Measurements from ENCODE around the gene APIP.
"Not testable (repeated sequence)": the region's sequence is repeated elsewhere in the genome, so short reads cannot be mapped to it uniquely, and the experiment has no call there.

APIP gene

GRCh38 chr11:34910817-34911216 is 5.4 kb downstream of the APIP start:
- Mint-ChIP-seq H3K4me3 (no peak overlapping the region), H3K36me3 (peaks cover 21 to 24% of the 10 kb centered on the region in 2 donors), H3K27ac (no peak overlapping the region), H3K27me3 (no peaks in the 10 kb centered on the region), H3K9me3 (peaks cover 0 to 6% of the 10 kb centered on the region in 2 donors), H3K4me1 (peaks cover 14 to 20% of the 10 kb centered on the region in 2 donors)
- ATAC-seq (replicated peaks) (peak; percentile 52 to 62), DNase-seq (no peak)

- no peak for DNase-seq
- no peaks in the 10 kb centered on the region for H3K27me3 Mint-ChIP-seq
Observed at GRCh38 chr11:34909955-34910354, 6.2 kb downstream of the APIP start.

GRCh38 chr11:34909415-34909814 is 6.8 kb downstream of the APIP start:
- Mint-ChIP-seq H3K27me3 (no peaks in the 10 kb centered on the region), H3K36me3 (peaks cover 26 to 30% of the 10 kb centered on the region in 2 donors), H3K27ac (no peak overlapping the region), H3K4me1 (peaks cover 7 to 12% of the 10 kb centered on the region in 2 donors), H3K9me3 (peaks cover 0 to 6% of the 10 kb centered on the region in 2 donors), H3K4me3 (no peak overlapping the region)
- DNase-seq (no peak), ATAC-seq (replicated peaks) (no peak)

More at GRCh38 chr11:34909955-34910354, 6.2 kb downstream of the APIP start:
- peak in 1 of 2 donors; percentile 36 for ATAC-seq (replicated peaks)
- H3K36me3 Mint-ChIP-seq: peaks cover 24 to 25% of the 10 kb centered on the region in 2 donors
- peaks cover 7 to 11% of the 10 kb centered on the region in 2 donors for H3K4me1 Mint-ChIP-seq
- H3K9me3 Mint-ChIP-seq: peaks cover 0 to 6% of the 10 kb centered on the region in 2 donors
- no peak overlapping the region for H3K4me3 Mint-ChIP-seq
- H3K27ac Mint-ChIP-seq: no peak overlapping the region

GRCh38 chr11:34907934-34908593 is 8.1 kb downstream of the APIP start:
- H3K9me3 Mint-ChIP-seq: peaks cover 0 to 3% of the 10 kb centered on the region in 2 donors
- H3K27ac Mint-ChIP-seq: no peak overlapping the region
- ATAC-seq (replicated peaks): no peak

GRCh38 chr11:34905666-34906065 is 10.5 kb downstream of the APIP start:
- Mint-ChIP-seq H3K9me3 (peaks cover 3 to 6% of the 10 kb centered on the region in 2 donors), H3K27me3 (no peaks in the 10 kb centered on the region), H3K4me1 (peaks cover 0 to 6% of the 10 kb centered on the region in 2 donors), H3K27ac (no peak overlapping the region), H3K4me3 (no peak overlapping the region), H3K36me3 (peaks cover 29 to 44% of the 10 kb centered on the region in 2 donors)
- no peak for ATAC-seq (replicated peaks)
- DNase-seq: no peak

More at GRCh38 chr11:34907934-34908593, 8.1 kb downstream of the APIP start:
- peaks cover 0 to 8% of the 10 kb centered on the region in 2 donors for H3K4me1 Mint-ChIP-seq
- H3K4me3 Mint-ChIP-seq: no peak overlapping the region
- no peak for DNase-seq
- peaks cover 25 to 29% of the 10 kb centered on the region in 2 donors for H3K36me3 Mint-ChIP-seq
- no peaks in the 10 kb centered on the region for H3K27me3 Mint-ChIP-seq

GRCh38 chr11:34904421-34904955 is 11.7 kb downstream of the APIP start:
- H3K27ac Mint-ChIP-seq: no peak overlapping the region
- no peaks in the 10 kb centered on the region for H3K27me3 Mint-ChIP-seq
- no peak overlapping the region for H3K4me3 Mint-ChIP-seq
- ATAC-seq (replicated peaks): no peak
- H3K9me3 Mint-ChIP-seq: peaks cover 8 to 11% of the 10 kb centered on the region in 2 donors
- peaks cover 0 to 6% of the 10 kb centered on the region in 2 donors for H3K4me1 Mint-ChIP-seq
- DNase-seq: no peak
- peaks cover 36 to 53% of the 10 kb centered on the region in 2 donors for H3K36me3 Mint-ChIP-seq

- no peak for ATAC-seq (replicated peaks)
- Mint-ChIP-seq H3K36me3 (peaks cover 45 to 66% of the 10 kb centered on the region in 2 donors), H3K9me3 (peaks cover 17 to 20% of the 10 kb centered on the region in 2 donors)
Observed at GRCh38 chr11:34899633-34900016, 16.6 kb downstream of the APIP start.

GRCh38 chr11:34898474-34898873 is 17.7 kb downstream of the APIP start:
- peaks cover 17 to 20% of the 10 kb centered on the region in 2 donors for H3K9me3 Mint-ChIP-seq
- H3K4me3 Mint-ChIP-seq: no peak overlapping the region
- peaks cover 39 to 58% of the 10 kb centered on the region in 2 donors for H3K36me3 Mint-ChIP-seq
- H3K27me3 Mint-ChIP-seq: no peaks in the 10 kb centered on the region
- no peaks in the 10 kb centered on the region for H3K4me1 Mint-ChIP-seq
- H3K27ac Mint-ChIP-seq: no peak overlapping the region
- ATAC-seq (replicated peaks): no peak
- DNase-seq: no peak

More at GRCh38 chr11:34899633-34900016, 16.6 kb downstream of the APIP start:
- H3K4me1 Mint-ChIP-seq: peaks cover 0 to 3% of the 10 kb centered on the region in 2 donors
- peak overlapping the region; percentile 77 for H3K27ac Mint-ChIP-seq
- no peak overlapping the region for H3K4me3 Mint-ChIP-seq
- DNase-seq: peak; percentile 8
- H3K27me3 Mint-ChIP-seq: no peaks in the 10 kb centered on the region

- Mint-ChIP-seq H3K4me3 (no peak overlapping the region), H3K9me3 (peaks cover 17 to 18% of the 10 kb centered on the region in 2 donors), H3K27ac (no peak overlapping the region), H3K4me1 (no peaks in the 10 kb centered on the region), H3K27me3 (no peaks in the 10 kb centered on the region), H3K36me3 (peaks cover 32 to 49% of the 10 kb centered on the region in 2 donors)
- ATAC-seq (replicated peaks): no peak
- no peak for DNase-seq
Observed at GRCh38 chr11:34897171-34897870, 18.9 kb downstream of the APIP start.

- not testable (repeated sequence) for ATAC-seq (replicated peaks); H3K27ac Mint-ChIP-seq; H3K4me1 Mint-ChIP-seq; H3K4me3 Mint-ChIP-seq; H3K27me3 Mint-ChIP-seq; DNase-seq
- peaks cover 17 to 18% of the 10 kb centered on the region in 2 donors for H3K9me3 Mint-ChIP-seq
- H3K36me3 Mint-ChIP-seq: peaks cover 28 to 40% of the 10 kb centered on the region in 2 donors
Observed at GRCh38 chr11:34896191-34896590, 20.0 kb downstream of the APIP start.

- no peak for DNase-seq
- H3K9me3 Mint-ChIP-seq: peaks cover 7 to 8% of the 10 kb centered on the region in 2 donors
- H3K4me1 Mint-ChIP-seq: no peaks in the 10 kb centered on the region
- peaks cover 16 to 17% of the 10 kb centered on the region in 2 donors for H3K36me3 Mint-ChIP-seq
- H3K4me3 Mint-ChIP-seq: no peak overlapping the region
- ATAC-seq (replicated peaks): no peak
- no peak overlapping the region for H3K27ac Mint-ChIP-seq
- no peaks in the 10 kb centered on the region for H3K27me3 Mint-ChIP-seq
Observed at GRCh38 chr11:34893416-34893815, 22.8 kb downstream of the APIP start.

- no peak for DNase-seq
- Mint-ChIP-seq H3K27ac (no peak overlapping the region), H3K27me3 (no peaks in the 10 kb centered on the region), H3K4me3 (no peak overlapping the region), H3K4me1 (no peaks in the 10 kb centered on the region), H3K9me3 (peaks cover 5% of the 10 kb centered on the region in 2 donors), H3K36me3 (peaks cover 10 to 12% of the 10 kb centered on the region in 2 donors)
- no peak for ATAC-seq (replicated peaks)
Observed at GRCh38 chr11:34891611-34892010, 24.6 kb downstream of the APIP start.

- DNase-seq: no peak
- Mint-ChIP-seq H3K36me3 (peaks cover 5% of the 10 kb centered on the region in 2 donors), H3K4me3 (no peak overlapping the region), H3K27ac (no peak overlapping the region), H3K4me1 (no peaks in the 10 kb centered on the region), H3K27me3 (no peaks in the 10 kb centered on the region), H3K9me3 (no peaks in the 10 kb centered on the region)
- peak in 1 of 2 donors; percentile 33 for ATAC-seq (replicated peaks)
Observed at GRCh38 chr11:34890812-34891211, 25.4 kb downstream of the APIP start.

- Mint-ChIP-seq H3K4me1 (no peaks in the 10 kb centered on the region), H3K27me3 (no peaks in the 10 kb centered on the region)
- no peak for DNase-seq
Observed at GRCh38 chr11:34890089-34890488, 26.1 kb downstream of the APIP start.

More at GRCh38 chr11:34890089-34890488, 26.1 kb downstream of the APIP start:
- no peak overlapping the region for H3K4me3 Mint-ChIP-seq
- no peak overlapping the region for H3K27ac Mint-ChIP-seq
- H3K9me3 Mint-ChIP-seq: no peaks in the 10 kb centered on the region
- ATAC-seq (replicated peaks): peak in 1 of 2 donors; percentile 29
- H3K36me3 Mint-ChIP-seq: peaks cover 6 to 9% of the 10 kb centered on the region in 2 donors
